ENCODE measurements around the gene PTPMT1.

GRCh38 chr11:47595967-47596366 lies 30.6 kb downstream of the PTPMT1 start:
- no peak for TF ChIP-seq CTCF (IDR thresholded peaks at IDR 0.05)
- TF ChIP-seq ZFX (IDR thresholded peaks at IDR 0.05; ENCODE audit: borderline replicate concordance): no peak

Data from 22Rv1 (cell line).